Caco-2 (cell line): Measurements from ENCODE around the gene SLA2. TPM values are rescaled to one million over a fixed set of nuclear protein-coding genes. Genes with fewer than 3 reads are reported as not detected.

ENCODE experiments used
- BruUV-seq: library from RNA; stranded (reverse); fragments of 400-500 nt; replicated peaks from 2 replicates; lab custom pipeline; 2021; lab: Mats Ljungman, UMichigan
- CTCF ChIA-PET: fragments of 300-600 bp; sonication (Branson Sonifier 250); formaldehyde crosslinking; loops from one replicate; lab custom pipeline; 2022; ENCODE audit warnings: antibody characterized with exemption; lab: Charles Lee
- POLR2A ChIA-PET: fragments of 300-600 bp; sonication (Branson Sonifier 250); formaldehyde crosslinking; loops from one replicate; lab custom pipeline; 2022; ENCODE audit warnings: antibody characterized with exemption; lab: Charles Lee
- DNase-seq, 2 experiments: peaks; one replicate each; pipeline versions ENCODE4 v3.0.0 to v3.0.0-alpha.2; 2020 to 2022
- H3K27me3 ChIP-seq: replicated peaks from 2 replicates; pipeline ENCODE4 v1.6.0; 2011; ENCODE audit warnings: low read length; ENCODE audit not compliant: control insufficient read depth, insufficient read depth
- H3K36me3 ChIP-seq: 2 replicates; pipeline ENCODE4 v1.5.1; 2011; ENCODE audit warnings: low read length; ENCODE audit not compliant: control insufficient read depth, insufficient read depth
- H3K4me1 ChIP-seq: fragments of 250-450 bp; sonication (Bioruptor Pico); 2 replicates; pipeline ENCODE4 v1.5.1; 2020; ENCODE audit warnings: mild to moderate bottlenecking
- H3K4me3 ChIP-seq: 2 replicates; pipeline ENCODE4 v1.5.1; 2011; ENCODE audit warnings: low read depth, mild to moderate bottlenecking, control low read depth, low read length
- H3K9me3 ChIP-seq: fragments of 250-450 bp; sonication (Bioruptor Pico); 2 replicates; pipeline ENCODE4 v1.5.1; 2020; ENCODE audit warnings: mild to moderate bottlenecking, moderate library complexity
- H3K27ac Mint-ChIP-seq: one replicate; pipeline ENCODE4 v1.8.0; 2022; ENCODE audit warnings: mixed read lengths; ENCODE audit not compliant: unreplicated experiment
- H3K27me3 Mint-ChIP-seq: one replicate; pipeline ENCODE4 v1.8.0; 2022; ENCODE audit warnings: mixed read lengths; ENCODE audit not compliant: insufficient read depth, unreplicated experiment
- H3K36me3 Mint-ChIP-seq: one replicate; pipeline ENCODE4 v1.8.0; 2022; ENCODE audit warnings: mild to moderate bottlenecking, mixed read lengths; ENCODE audit not compliant: insufficient read depth, unreplicated experiment
- H3K4me1 Mint-ChIP-seq: one replicate; pipeline ENCODE4 v1.8.0; 2022; ENCODE audit warnings: low read depth, mixed read lengths; ENCODE audit not compliant: unreplicated experiment
- H3K4me3 Mint-ChIP-seq: one replicate; pipeline ENCODE4 v1.8.0; 2022; ENCODE audit warnings: mild to moderate bottlenecking, moderate library complexity, mixed read lengths; ENCODE audit not compliant: unreplicated experiment
- H3K9me3 Mint-ChIP-seq: one replicate; pipeline ENCODE4 v1.8.0; 2022; ENCODE audit warnings: mixed read lengths; ENCODE audit not compliant: unreplicated experiment
- intact Hi-C: fragments of 100-400 bp; cut with micrococcal nuclease; formaldehyde crosslinking; loops from one replicate; pipeline ENCODE4 v1.10.0; 2022; ENCODE audit not compliant: unreplicated experiment
- total RNA-seq: library from RNA; stranded (reverse); gene quantifications from 2 replicates; pipeline ENCODE4 v1.2.3, GENCODE V29; 2022
- TF ChIP-seq, protein P1 (sequence below), 2 experiments: fragments of 200-600 bp in 1 of 2; IDR thresholded peaks; 1 replicate in 1 of 2; 2 replicates in 1 of 2; pipeline versions ENCODE4 v1.5.1 to v1.8.0; 2011 to 2022; ENCODE audit warnings: antibody characterized with exemption in 1 of 2, control low read depth in 1 of 2, inconsistent platforms in 1 of 2, low read depth in 1 of 2, low read length in 1 of 2, mild to moderate bottlenecking in 1 of 2, moderate library complexity in 1 of 2; ENCODE audit not compliant: insufficient read depth in 1 of 2, severe bottlenecking in 1 of 2, unreplicated experiment in 1 of 2

The SLA2 gene
- total RNA-seq, 1 experiment from 2014 or later, result 0.20 TPM

- peak; percentile 96 to 99 for DNase-seq
Observed at GRCh38 chr20:36573103-36573797, 72.7 kb downstream of the SLA2 start, which contains the start of gene TGIF2. Gene TGIF2, plus strand, starts transcription at chr20:36573597. Its CDS starts 5,178 bp downstream, at chr20:36578775.

DNA sequence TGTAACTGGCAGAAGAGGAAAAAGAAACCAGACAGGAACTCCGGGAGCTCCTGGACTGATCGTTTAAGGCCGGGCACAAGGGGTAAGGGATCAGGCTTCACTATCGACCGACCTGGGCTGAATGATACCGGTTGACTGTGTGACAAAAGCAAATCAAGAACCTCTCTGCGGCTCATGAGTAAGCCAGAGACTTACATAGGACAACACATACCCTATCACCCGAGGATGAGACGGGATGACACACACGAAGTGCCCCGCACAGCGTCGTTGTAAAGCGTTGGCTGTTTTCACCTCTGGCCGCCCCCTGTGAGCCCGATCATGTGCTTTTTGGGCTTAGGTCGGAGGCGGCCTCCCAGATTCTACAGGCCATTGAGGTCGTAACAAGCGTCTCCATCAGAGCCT lies 73.3 kb downstream of the SLA2 start:
- TSS peak; percentile 78 for BruUV-seq
- intact Hi-C loops, result loop anchor here (1.0 to 2.0 kb wide), 2 partner anchors 9 to 16 kb away; no protein-coding TSS in a partner anchor
- no peak for DNase-seq
- ChIA-PET POLR2A (interaction anchor here (0.6 to 1.4 kb wide), 16 partner anchors 13 to 1118 kb away, joined by 3 to 16 read pairs (median 5); partner anchors contain the start of genes DSN1 and RAB5IF), CTCF (interaction anchor here (0.6 to 3.2 kb wide), 6 partner anchors 20 to 111 kb away, joined by 3 to 31 read pairs (median 4); partner anchors contain the start of gene RAB5IF)
- Mint-ChIP-seq H3K4me3 (peak overlapping the region; percentile 79), H3K27ac (peak overlapping the region; percentile 63), H3K27me3 (no peaks in the 10 kb centered on the region), H3K36me3 (peaks cover 21% of the 10 kb centered on the region), H3K9me3 (no peaks in the 10 kb centered on the region), H3K4me1 (peaks cover 12% of the 10 kb centered on the region)
- H3K36me3 ChIP-seq, result no peaks in the 10 kb centered on the region
- TF ChIP-seq, protein P1, sequence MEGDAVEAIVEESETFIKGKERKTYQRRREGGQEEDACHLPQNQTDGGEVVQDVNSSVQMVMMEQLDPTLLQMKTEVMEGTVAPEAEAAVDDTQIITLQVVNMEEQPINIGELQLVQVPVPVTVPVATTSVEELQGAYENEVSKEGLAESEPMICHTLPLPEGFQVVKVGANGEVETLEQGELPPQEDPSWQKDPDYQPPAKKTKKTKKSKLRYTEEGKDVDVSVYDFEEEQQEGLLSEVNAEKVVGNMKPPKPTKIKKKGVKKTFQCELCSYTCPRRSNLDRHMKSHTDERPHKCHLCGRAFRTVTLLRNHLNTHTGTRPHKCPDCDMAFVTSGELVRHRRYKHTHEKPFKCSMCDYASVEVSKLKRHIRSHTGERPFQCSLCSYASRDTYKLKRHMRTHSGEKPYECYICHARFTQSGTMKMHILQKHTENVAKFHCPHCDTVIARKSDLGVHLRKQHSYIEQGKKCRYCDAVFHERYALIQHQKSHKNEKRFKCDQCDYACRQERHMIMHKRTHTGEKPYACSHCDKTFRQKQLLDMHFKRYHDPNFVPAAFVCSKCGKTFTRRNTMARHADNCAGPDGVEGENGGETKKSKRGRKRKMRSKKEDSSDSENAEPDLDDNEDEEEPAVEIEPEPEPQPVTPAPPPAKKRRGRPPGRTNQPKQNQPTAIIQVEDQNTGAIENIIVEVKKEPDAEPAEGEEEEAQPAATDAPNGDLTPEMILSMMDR (IDR thresholded peaks at IDR 0.05; ENCODE audit: insufficient read depth in 1 of 2, low read depth in 1 of 2, low read length in 1 of 2, severe bottlenecking in 1 of 2, unreplicated experiment in 1 of 2), result no peak
- no peaks in the 10 kb centered on the region for H3K9me3 ChIP-seq
- H3K27me3 ChIP-seq, result no peaks in the 10 kb centered on the region
- no peak overlapping the region for H3K4me3 ChIP-seq
- peaks cover 29% of the 10 kb centered on the region for H3K4me1 ChIP-seq

More at GRCh38 chr20:36573103-36573797, 72.7 kb downstream of the SLA2 start, which contains the start of gene TGIF2:
- BruUV-seq, result no TSS peak
- peak within 1 kb of the TSS; percentile 63 for H3K27ac Mint-ChIP-seq
- Histone ChIP-seq H3K36me3 (0 out of 2 replicates have a peak, but pooled peaks cover 1% of the 10 kb centered on the region), H3K27me3 (no peaks in the 10 kb centered on the region), H3K4me1 (peaks cover 29% of the 10 kb centered on the region), H3K9me3 (no peaks in the 10 kb centered on the region), H3K4me3 (peak within 1 kb of the TSS; percentile 82)
- POLR2A ChIA-PET, result interaction anchor here (0.6 to 1.4 kb wide), 16 partner anchors 13 to 1118 kb away, joined by 3 to 16 read pairs (median 5); partner anchors contain the start of genes DSN1 and RAB5IF
- intact Hi-C loops, result loop anchor here (1.0 to 2.0 kb wide), 2 partner anchors 10 to 16 kb away; no protein-coding TSS in a partner anchor
- H3K4me1 Mint-ChIP-seq, result peaks cover 12% of the 10 kb centered on the region
- no peaks in the 10 kb centered on the region for H3K27me3 Mint-ChIP-seq
- H3K36me3 Mint-ChIP-seq, result peaks cover 21% of the 10 kb centered on the region
- TF ChIP-seq, protein P1 (IDR thresholded peaks at IDR 0.05; ENCODE audit: insufficient read depth in 1 of 2, low read depth in 1 of 2, low read length in 1 of 2, severe bottlenecking in 1 of 2, unreplicated experiment in 1 of 2), result no peak
- no peaks in the 10 kb centered on the region for H3K9me3 Mint-ChIP-seq
- peak within 1 kb of the TSS; percentile 79 for H3K4me3 Mint-ChIP-seq
- CTCF ChIA-PET, result interaction anchor here (0.6 to 3.2 kb wide), 6 partner anchors 19 to 157 kb away, joined by 3 to 31 read pairs (median 4); partner anchors contain the start of gene RAB5IF
